GM19035 (cell line): Measurements from ENCODE around the gene PDE4D.

Source experiments
- ATAC-seq: cut with Tn5 transposase; IDR thresholded peaks from one replicate; pipeline ENCODE4 v1.9.1; 2021; ENCODE audit not compliant: unreplicated experiment

PDE4D gene

GRCh38 chr5:59893429-59894227 lies at the start of gene PDE4D:
Gene PDE4D (minus strand): TSS chr5:59893726.
- no peak for ATAC-seq

- no peak for ATAC-seq
Observed at GRCh38 chr5:59937633-59938032, 44.1 kb upstream of the PDE4D start.

DNA sequence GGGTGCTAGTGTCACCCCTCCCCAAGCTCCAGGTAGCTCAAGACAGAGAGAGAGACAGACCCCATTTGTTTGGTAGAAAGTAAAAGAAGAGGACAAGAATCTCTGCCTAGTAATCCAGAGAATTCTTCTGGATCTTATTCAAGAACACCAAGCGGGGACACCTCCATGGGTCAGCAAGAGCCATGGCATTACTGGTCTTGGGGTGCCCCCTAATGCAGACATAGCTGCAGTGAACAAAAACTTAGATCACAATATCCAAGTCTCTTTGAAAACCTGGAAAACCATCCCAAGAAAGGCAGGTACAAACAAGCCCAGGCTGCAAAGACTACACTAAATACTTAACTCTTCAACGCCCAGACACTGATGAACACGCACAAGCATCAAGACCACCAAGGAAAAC lies 29.9 kb upstream of the PDE4D start:
- ATAC-seq: no peak

DNA sequence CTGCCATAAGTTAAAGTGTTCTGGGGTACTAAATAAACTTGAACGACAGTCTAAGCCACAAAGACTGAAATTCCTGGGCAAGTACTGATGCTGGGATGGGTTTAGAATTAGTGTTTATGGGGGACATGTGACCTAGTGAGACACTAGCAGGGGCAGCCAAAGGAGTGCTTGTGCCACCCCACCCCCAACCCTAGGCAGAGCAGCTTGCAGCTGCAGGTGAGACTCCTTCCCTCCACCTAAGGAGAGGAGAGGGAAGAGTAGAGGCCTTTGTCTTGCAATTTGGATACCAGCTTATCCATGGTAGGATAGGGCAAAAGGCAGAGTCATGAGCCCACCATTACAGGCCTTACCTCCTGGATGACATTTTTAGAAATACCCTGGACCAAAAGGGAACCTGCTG lies 28.7 kb upstream of the PDE4D start:
- ATAC-seq: no peak

DNA sequence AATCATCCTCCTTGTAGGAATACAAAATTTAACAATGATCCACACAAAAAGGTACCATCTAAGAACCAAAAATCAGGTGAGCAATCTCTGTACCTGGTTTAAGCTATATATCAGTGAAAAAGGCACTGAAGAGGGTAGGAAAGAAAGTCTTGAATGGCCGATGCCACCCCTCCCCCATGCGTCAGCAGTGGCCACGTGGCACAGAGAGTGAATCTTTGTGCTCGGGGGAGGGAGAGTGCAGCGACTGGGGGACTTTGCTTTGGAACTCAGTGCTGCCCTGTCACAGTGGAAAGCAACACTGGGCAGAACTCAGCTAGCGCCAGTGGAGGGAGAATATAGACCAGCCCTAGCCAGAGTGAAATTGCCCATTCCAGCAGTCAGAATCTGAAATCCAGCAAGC lies 28.3 kb upstream of the PDE4D start:
- ATAC-seq: no peak

DNA sequence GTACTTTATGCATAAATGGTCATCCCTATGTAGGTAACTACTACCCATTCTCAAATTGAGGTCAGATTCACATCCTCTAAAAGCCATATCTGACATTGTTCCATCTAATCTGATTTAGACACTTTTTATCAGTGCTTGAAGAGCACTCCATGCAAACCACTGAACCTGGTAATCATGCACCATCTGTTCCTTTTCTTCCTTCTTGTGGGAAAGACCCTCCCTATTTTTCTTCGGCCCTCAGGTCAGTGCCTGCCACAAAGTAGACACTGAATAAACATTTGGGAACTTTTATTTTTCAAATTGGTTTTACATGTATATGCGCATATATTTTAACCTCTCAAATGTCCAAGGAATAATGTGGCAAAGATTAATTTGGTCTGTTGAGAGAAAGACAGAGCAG lies 26.0 kb upstream of the PDE4D start:
- ATAC-seq: no peak

GRCh38 chr5:59917121-59917520 lies 23.6 kb upstream of the PDE4D start:
- ATAC-seq: no peak

GRCh38 chr5:59905188-59905587 lies 11.7 kb upstream of the PDE4D start:
- no peak for ATAC-seq

DNA sequence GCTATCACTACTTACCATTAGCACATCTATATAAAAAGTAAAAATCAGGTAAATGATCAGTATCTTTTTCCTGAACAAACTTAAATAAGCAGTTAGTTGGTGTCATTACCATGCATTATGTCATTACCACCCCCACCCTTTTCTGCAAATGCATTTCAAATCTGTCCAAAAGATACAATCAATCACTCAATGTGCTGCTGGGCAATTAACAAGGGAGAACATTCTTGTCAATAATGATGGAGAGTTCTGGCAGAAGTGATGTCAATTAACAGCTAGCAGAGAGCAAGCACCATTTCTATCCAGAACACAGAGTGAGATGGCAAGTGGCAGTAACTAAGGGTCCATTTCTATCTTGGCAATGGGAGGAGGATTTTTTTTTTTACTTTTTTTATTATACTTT lies 3.5 kb upstream of the PDE4D start:
- no peak for ATAC-seq

DNA sequence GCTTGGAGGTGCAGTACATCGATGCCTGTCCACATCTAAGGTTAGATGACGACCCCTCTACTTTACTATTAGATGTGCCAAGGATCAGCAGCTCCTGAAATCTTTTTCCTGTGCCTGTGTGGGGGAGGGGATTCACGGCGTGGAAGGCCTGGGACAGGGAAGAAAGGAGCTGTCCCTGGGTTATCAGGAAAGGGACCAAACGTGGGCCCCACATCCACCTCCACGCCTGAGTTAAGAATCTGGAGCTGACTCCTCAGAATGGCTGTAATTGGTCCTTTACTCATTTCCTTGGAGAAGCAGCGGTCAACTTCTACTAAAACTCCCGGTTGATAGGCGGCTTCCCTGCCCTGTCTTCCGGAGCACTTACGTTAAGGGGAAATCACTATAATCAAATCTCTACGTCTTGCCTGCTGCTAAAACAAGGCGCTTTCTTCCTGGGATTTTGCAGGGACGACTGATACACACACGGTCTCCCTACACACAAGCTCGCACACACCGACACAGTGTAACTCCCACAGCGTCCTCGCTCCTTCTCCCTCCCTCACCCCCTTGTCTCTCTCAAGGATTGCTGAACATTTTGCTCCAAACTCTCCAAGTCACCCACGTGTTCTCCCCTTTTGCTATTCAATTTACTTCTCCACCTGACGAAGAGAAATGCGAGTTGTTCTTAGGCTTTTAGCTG lies 1.4 kb downstream of the PDE4D start:
- ATAC-seq: no peak

DNA sequence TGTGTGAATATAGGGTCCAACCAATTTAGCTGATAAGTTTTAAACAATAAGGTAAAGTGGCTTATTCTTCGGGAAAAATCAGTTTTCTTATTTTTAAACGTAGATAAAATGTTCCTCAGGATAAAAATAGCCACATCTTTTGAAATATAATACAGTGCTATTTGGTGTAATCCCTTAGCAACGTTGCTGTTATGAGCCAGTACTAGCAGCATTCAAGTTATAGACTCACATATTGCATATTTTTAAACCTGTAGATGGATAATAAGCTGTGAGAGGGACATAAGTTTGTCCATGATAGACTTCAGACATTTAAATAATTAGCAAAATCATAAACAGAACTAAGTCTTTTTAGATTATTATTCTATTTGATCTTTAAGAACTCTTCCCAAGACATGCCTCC lies 6.3 kb downstream of the PDE4D start:
- ATAC-seq: no peak

DNA sequence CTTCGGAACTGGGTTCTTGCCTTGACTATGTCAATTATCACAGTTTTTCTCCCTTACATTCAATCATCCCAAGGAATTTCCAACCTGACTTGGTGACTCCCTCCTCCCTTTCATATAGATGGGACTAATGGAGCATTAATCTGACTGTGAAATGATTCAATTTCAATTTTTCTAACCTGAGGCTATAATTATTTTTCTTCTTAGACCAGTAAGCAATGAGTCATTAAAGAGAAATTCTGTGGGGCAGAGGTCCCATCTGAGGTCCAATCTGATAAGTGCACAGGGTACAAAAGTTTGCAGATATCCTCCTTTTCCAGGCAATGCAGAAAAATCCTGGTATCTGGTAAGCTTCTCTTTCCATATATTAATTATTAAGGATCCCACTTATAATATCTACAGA lies 18.9 kb downstream of the PDE4D start:
- no peak for ATAC-seq

DNA sequence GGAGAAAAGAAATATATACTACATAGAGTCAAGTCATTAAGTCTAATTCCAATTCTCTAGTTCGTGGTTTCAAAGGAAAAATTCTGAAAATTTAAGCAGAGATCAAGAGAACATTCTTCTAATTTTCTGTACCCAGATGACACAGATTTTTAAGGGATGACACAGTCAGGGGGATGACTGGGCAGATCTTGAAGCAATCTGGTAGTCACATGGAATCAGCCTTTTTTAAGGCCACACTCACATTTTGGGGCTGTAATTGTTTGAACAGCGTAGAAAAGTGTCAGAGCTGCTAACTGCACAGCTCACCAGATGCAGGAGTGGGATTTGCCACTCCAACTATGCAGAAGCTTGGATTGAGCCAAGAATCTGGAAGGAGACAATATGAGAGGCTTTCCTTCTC lies 20.4 kb downstream of the PDE4D start:
- ATAC-seq: no peak

DNA sequence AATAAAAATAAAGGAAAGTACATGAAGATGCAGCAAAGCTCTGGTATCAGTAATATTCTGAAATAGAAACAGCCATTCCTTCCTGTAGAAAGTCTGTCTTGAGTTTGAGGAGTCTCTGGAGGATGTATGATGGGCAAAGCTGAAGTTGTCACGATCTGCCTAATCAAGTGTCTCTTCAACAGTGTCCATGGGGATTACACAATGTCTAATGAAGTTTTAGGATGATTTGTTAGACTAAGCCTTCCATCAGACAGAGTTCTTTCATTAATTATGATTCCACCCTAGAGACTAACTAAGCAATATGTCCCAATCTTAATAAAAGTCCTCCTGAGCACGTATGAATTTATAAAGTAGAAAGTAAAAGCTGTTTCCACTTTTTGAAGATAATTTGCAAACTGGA lies 26.9 kb downstream of the PDE4D start:
- ATAC-seq: no peak

DNA sequence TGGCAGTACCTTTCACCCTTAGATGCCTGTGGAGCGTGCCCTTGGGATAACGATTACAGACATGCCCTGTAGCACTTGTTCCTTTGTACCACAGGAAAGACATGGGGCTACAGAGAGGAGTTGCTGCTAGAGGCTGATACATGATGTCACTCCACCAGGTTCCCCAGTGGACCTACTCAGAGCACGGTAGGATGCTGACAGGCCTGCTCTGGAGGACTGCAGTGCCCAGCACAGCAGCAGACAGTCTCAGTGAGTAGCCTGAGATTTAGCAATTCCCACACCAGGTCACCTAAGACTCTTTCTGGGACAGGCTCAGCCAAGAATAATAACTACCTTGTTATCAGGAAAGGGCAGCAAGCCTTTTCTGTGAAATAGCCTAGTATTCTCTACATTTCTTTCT lies 28.8 kb downstream of the PDE4D start:
- no peak for ATAC-seq

DNA sequence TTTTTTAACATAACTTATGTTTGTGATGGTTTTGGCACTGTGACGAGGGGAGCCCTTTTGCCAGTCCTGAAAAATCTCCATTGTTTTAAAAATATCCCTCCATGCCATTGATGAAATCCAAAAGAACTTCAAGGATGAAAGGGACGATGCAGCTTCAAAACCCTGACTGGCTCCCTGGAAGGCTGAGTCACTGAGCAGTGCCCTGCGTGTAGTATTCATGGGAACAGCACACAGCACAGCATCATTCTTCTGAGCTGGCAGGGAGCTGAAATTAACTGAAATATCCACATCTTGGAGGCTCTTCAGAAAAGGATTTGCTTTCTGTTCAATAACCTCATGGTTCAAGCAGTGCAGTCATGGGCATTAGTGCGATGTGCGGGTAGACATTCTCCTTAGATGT lies 29.7 kb downstream of the PDE4D start:
- ATAC-seq: no peak

GRCh38 chr5:59856358-59856757 lies 37.2 kb downstream of the PDE4D start:
- no peak for ATAC-seq

GRCh38 chr5:59850766-59851165 lies 42.8 kb downstream of the PDE4D start:
- ATAC-seq: no peak

GRCh38 chr5:59847586-59847985 lies 45.9 kb downstream of the PDE4D start:
- no peak for ATAC-seq

DNA sequence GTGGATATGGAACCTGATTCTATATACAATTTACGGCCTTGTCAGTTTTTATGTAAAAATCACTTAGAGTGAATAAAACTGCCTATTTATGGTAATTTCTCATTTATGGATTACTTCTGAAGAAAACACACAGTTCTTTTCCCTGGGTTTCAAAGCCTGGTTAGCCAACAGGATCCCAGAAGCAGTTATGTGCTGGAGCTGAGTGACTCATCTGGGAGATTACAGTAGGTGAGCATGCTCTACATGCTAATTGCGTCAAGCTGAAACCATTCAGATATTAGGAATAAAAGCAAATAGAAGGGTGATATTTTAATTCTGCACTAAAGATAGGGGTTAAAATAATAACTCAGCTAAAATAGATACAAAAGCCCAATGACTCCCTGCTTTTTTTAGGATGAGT lies 47.8 kb downstream of the PDE4D start:
- ATAC-seq: no peak

- no peak for ATAC-seq
Observed at GRCh38 chr5:59843511-59844213, 49.9 kb downstream of the PDE4D start.

DNA sequence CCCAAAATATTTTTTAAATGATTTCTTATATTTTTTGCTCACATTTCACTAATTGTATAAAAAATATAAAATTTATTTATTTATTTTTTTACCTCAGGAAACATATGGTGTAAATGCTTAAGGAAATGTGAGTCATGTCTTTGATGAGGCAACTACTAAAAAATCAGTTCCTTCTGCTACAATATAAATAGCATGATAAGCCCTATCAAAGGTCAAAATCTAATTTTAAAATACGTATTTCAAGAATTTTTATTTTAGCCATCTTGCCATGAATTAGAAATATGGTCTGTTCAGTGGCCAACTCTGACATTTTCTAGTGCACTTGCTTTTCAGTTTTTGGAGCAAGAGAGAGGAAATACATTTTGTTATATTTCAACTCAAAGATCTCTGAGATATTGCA lies 50.5 kb downstream of the PDE4D start:
- ATAC-seq: no peak
